ENCODE data around the gene PPP3CA.

- TF ChIP-seq, protein P1, sequence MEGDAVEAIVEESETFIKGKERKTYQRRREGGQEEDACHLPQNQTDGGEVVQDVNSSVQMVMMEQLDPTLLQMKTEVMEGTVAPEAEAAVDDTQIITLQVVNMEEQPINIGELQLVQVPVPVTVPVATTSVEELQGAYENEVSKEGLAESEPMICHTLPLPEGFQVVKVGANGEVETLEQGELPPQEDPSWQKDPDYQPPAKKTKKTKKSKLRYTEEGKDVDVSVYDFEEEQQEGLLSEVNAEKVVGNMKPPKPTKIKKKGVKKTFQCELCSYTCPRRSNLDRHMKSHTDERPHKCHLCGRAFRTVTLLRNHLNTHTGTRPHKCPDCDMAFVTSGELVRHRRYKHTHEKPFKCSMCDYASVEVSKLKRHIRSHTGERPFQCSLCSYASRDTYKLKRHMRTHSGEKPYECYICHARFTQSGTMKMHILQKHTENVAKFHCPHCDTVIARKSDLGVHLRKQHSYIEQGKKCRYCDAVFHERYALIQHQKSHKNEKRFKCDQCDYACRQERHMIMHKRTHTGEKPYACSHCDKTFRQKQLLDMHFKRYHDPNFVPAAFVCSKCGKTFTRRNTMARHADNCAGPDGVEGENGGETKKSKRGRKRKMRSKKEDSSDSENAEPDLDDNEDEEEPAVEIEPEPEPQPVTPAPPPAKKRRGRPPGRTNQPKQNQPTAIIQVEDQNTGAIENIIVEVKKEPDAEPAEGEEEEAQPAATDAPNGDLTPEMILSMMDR (conservative IDR thresholded peaks at IDR 0.05) = no peak
- no peak for TF ChIP-seq EZH2 (IDR thresholded peaks at IDR 0.05; ENCODE audit: low read depth)
These were observed 268.4 kb downstream of the PPP3CA start for GRCh38 chr4:101078950-101079349.
